ENCODE data around the gene LIPG. TPM values are rescaled to one million over a fixed set of nuclear protein-coding genes. Genes with fewer than 3 reads are reported as not detected.
"Not testable (repeated sequence)": the region's sequence is repeated elsewhere in the genome, so short reads cannot be mapped to it uniquely, and the experiment has no call there.

The LIPG gene
- total RNA-seq, 1 donor from 2014 or later: 138 TPM

- DNase-seq (ENCODE audit: low spot score): no peak
Measured at GRCh38 chr18:49573835-49574234, 12.0 kb downstream of the LIPG start.

GRCh38 chr18:49579041-49579440 is 17.2 kb downstream of the LIPG start:
- DNase-seq (ENCODE audit: low spot score): not testable (repeated sequence)

- DNase-seq (ENCODE audit: low spot score): not testable (repeated sequence)
Measured at GRCh38 chr18:49579583-49579982, 17.7 kb downstream of the LIPG start.

GRCh38 chr18:49580279-49580678 is 18.4 kb downstream of the LIPG start:
- DNase-seq (ENCODE audit: low spot score): no peak

GRCh38 chr18:49581371-49581770 is 19.5 kb downstream of the LIPG start:
- no peak for DNase-seq (ENCODE audit: low spot score)

GRCh38 chr18:49582579-49582978 is 20.7 kb downstream of the LIPG start:
- peak; percentile 9 for DNase-seq (ENCODE audit: low spot score)

- peak; percentile 10 for DNase-seq (ENCODE audit: low spot score)
Measured at GRCh38 chr18:49584394-49584793, 22.5 kb downstream of the LIPG start.

- peak; percentile 9 for DNase-seq (ENCODE audit: low spot score)
Measured at GRCh38 chr18:49584951-49585350, 23.1 kb downstream of the LIPG start.

- DNase-seq (ENCODE audit: low spot score): peak; percentile 5
Measured at GRCh38 chr18:49585781-49586663, 24.2 kb downstream of the LIPG start.

GRCh38 chr18:49588171-49588570 is 26.3 kb downstream of the LIPG start:
- no peak for DNase-seq (ENCODE audit: low spot score)

- no peak for DNase-seq (ENCODE audit: low spot score)
Measured at GRCh38 chr18:49588971-49589370, 27.1 kb downstream of the LIPG start.

GRCh38 chr18:49590608-49591007 is 28.8 kb downstream of the LIPG start:
- DNase-seq (ENCODE audit: low spot score): no peak

- DNase-seq (ENCODE audit: low spot score): no peak
Measured at GRCh38 chr18:49591271-49591670, 29.4 kb downstream of the LIPG start.

GRCh38 chr18:49591775-49592174 is 29.9 kb downstream of the LIPG start:
- DNase-seq (ENCODE audit: low spot score): no peak

- no peak for DNase-seq (ENCODE audit: low spot score)
Measured at GRCh38 chr18:49596687-49597086, 34.8 kb downstream of the LIPG start.

- DNase-seq (ENCODE audit: low spot score): no peak
Measured at GRCh38 chr18:49597157-49597931, 35.5 kb downstream of the LIPG start.

- no peak for DNase-seq (ENCODE audit: low spot score)
Measured at GRCh38 chr18:49601211-49601610, 39.4 kb downstream of the LIPG start.

GRCh38 chr18:49608366-49609255 is 46.8 kb downstream of the LIPG start:
- DNase-seq (ENCODE audit: low spot score): no peak

- no peak for DNase-seq (ENCODE audit: low spot score)
Measured at GRCh38 chr18:49609256-49610021, 47.6 kb downstream of the LIPG start.

- no peak for DNase-seq (ENCODE audit: low spot score)
Measured at GRCh38 chr18:49610022-49610445, 48.2 kb downstream of the LIPG start.

GRCh38 chr18:49611316-49611715 is 49.5 kb downstream of the LIPG start:
- no peak for DNase-seq (ENCODE audit: low spot score)

All from mucosa of gallbladder (tissue), 1 donor.